HG02852 (cell line): Measurements from ENCODE around the gene NAA25.

Experiments used
- ATAC-seq: cut with Tn5 transposase; IDR thresholded peaks from one replicate; pipeline ENCODE4 v1.9.1; 2021; ENCODE audit warnings: mild to moderate bottlenecking, moderate library complexity; ENCODE audit not compliant: unreplicated experiment

NAA25 gene

DNA sequence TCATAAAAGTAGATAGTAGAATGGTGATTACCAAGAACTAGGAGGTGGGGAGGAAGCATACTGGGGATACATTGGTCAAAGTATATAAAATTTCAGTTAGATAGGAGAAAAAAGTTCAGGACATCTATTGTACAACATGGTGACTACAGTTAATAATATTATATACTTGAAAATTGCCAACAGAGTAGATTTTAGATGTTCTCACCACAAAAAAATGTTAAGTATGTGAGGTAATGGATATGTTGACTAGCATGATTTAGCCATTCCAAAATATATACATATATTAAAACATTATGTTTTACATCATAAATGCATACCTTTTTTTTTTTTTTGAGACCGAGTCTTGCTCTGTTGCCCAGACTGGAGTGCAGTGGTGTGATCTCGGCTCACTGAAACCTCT lies 126.6 kb downstream of the NAA25 start:
- no peak for ATAC-seq

DNA sequence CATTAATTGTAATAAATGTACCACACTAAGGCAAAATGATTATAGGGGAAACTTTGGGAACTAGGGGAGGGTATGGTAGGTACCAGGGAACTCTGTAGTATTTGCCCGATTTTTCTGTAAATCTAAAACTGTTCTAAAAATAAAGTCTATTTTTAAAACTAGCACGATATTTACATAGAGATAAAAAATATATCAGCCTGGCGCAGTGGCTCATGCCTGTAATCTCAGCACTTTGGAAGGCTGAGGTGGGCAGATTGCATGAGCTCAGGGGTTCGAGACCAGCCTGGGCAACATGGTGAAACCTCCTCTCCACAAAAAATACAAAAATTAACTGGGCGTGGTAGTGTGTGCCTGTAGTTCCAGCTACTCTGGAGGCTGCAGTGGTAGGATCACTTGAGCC lies 128.0 kb downstream of the NAA25 start:
- ATAC-seq: no peak

DNA sequence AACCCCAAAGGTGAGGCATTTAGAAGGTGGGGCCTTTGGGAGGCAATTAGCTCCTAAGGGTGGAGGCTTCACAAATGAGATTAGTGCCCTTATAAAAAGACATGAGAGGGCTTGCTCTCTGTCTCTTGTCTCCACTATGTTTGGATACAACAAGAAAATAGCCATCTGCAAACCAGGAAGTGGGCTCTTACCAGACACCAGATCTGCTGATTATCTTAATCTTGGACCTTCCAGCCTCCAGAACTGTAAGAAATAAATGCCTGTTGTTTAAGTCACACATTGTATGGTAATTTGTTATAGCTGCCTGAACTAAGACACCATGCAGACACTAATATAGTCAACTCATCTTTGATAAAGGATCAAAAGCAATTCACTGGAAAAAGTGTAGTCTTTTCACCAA lies 130.0 kb downstream of the NAA25 start:
- no peak for ATAC-seq

DNA sequence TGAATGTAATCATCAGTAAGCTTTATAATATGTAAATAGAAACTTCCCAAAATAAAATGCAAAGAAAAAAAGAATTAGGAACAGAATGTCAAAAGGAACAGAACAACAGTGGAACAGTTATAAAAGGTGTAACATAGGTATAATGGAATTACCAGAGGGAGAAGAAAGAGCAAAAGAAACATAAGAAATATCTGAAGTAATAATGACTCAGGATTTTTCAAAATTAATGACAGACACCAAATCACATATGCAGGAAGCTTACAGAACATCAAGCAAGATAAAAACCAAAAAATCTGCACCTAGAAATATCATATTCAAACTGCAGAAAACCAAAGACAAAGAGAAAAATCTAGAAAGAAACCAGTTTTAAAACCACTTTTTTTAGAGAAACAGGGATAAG lies 131.7 kb downstream of the NAA25 start:
- no peak for ATAC-seq
